HepG2 (cell line): ENCODE results near the gene OSBPL10. TPM values are rescaled to one million over a fixed set of nuclear protein-coding genes. Genes with fewer than 3 reads are reported as not detected.

ENCODE experiments used
- ATAC-seq: fragments of 200-7000 bp; cut with Tn5 transposase; 3 replicates; pipeline ENCODE4 v1.9.1; 2020; ENCODE audit warnings: mild to moderate bottlenecking, moderate library complexity
- BruUV-seq: library from RNA; stranded (reverse); fragments of 400-500 nt; replicated peaks from 2 replicates; lab custom pipeline; 2021; lab: Mats Ljungman, UMichigan
- CTCF ChIA-PET: fragments of 300-600 bp; formaldehyde crosslinking; extraction: SDS; loops from one replicate; lab custom pipeline; 2021; ENCODE audit warnings: low total read pairs, inconsistent platforms, low intra/inter-chr PET ratio; lab: Yijun Ruan, JAX
- POLR2A ChIA-PET: fragments of 350-600 bp; sonication (Branson Sonifier 250); formaldehyde crosslinking; loops from one replicate; lab custom pipeline; 2020; ENCODE audit warnings: antibody characterized with exemption, inconsistent platforms; lab: Yijun Ruan, JAX
- DNase-seq: peaks from one replicate; pipeline ENCODE4 v3.0.0-alpha.2; 2015; ENCODE audit warnings: low spot score
- FAIRE-seq: peaks from 3 replicates; lab custom pipeline; 2011; peaks lifted over from hg19 to GRCh38; lab: Jason Lieb, UNC
- H2AFZ ChIP-seq: one replicate; pipeline ENCODE4 v1.6.1; 2011; ENCODE audit warnings: low read length, inconsistent platforms
- H3K27ac ChIP-seq: fragments of 300-600 bp; 3 replicates; pipeline ENCODE4 v1.8.0; 2011; ENCODE audit warnings: mixed run types, mild to moderate bottlenecking, mixed read lengths, low read length, inconsistent platforms; ENCODE audit not compliant: insufficient read depth; ENCODE audit errors: extremely low read length
- H3K27me3 ChIP-seq, 2 experiments: fragments of 200-600 bp in 1 of 2; 2 replicates in 1 of 2; 3 replicates in 1 of 2; pipeline versions ENCODE4 v1.6.0 to v1.8.0; 2011; ENCODE audit warnings: low read length in 2 of 2, mild to moderate bottlenecking in 2 of 2, moderate library complexity in 2 of 2, inconsistent platforms in 1 of 2; ENCODE audit not compliant: insufficient read depth in 2 of 2, control insufficient read depth in 1 of 2
- H3K36me3 ChIP-seq, 2 experiments: fragments of 200-600 bp in 1 of 2; replicated peaks in 1 of 2; 2 replicates in 1 of 2; 3 replicates in 1 of 2; pipeline versions ENCODE4 v1.5.1 to v1.8.0; 2011; ENCODE audit warnings: low read length in 2 of 2, inconsistent platforms in 1 of 2; ENCODE audit not compliant: insufficient read depth in 2 of 2, control insufficient read depth in 1 of 2
- H3K4me1 ChIP-seq: 2 replicates; pipeline ENCODE4 v1.5.1; 2012; ENCODE audit warnings: low read length, inconsistent platforms; ENCODE audit not compliant: insufficient read depth
- H3K4me2 ChIP-seq: 2 replicates; pipeline ENCODE4 v1.6.0; 2011; ENCODE audit warnings: low read depth, low read length, inconsistent platforms
- H3K4me3 ChIP-seq, 3 experiments: fragments of 200-600 bp in 1 of 3; sonication (generic), shearing (Covaris generic) in 1 of 3; replicated peaks in 1 of 3; 2 replicates each; pipeline ENCODE4 v1.5.1; 2011 to 2016; ENCODE audit warnings: low read length in 3 of 3, inconsistent platforms in 2 of 3, low read depth in 2 of 3, mild to moderate bottlenecking in 2 of 3, control low read depth in 1 of 3, mixed read lengths in 1 of 3; ENCODE audit not compliant: insufficient read depth in 1 of 3
- H3K79me2 ChIP-seq: one replicate; pipeline ENCODE4 v1.6.1; 2011; ENCODE audit warnings: low read length, inconsistent platforms; ENCODE audit not compliant: insufficient read depth
- H3K9ac ChIP-seq: 2 replicates; pipeline ENCODE4 v1.6.0; 2011; ENCODE audit warnings: mild to moderate bottlenecking, low read depth, low read length, inconsistent platforms; ENCODE audit not compliant: insufficient read depth
- H3K9me3 ChIP-seq: 2 replicates; pipeline ENCODE4 v1.5.1; 2012; ENCODE audit warnings: mild to moderate bottlenecking, low read length
- H4K20me1 ChIP-seq: 2 replicates; pipeline ENCODE4 v1.6.0; 2011; ENCODE audit warnings: inconsistent platforms, mild to moderate bottlenecking, low read length, moderate library complexity; ENCODE audit not compliant: insufficient read depth
- CC2D1A ChIP-seq: sonication (generic); formaldehyde crosslinking; IDR thresholded peaks from 2 replicates; pipeline ENCODE4 v1.8.1; 2023; ENCODE audit warnings: mild to moderate bottlenecking, missing genetic modification reagents
- DZIP1 ChIP-seq: sonication (generic); formaldehyde crosslinking; IDR thresholded peaks from 2 replicates; pipeline ENCODE4 v1.5.0; 2020; ENCODE audit warnings: mild to moderate bottlenecking, missing genetic modification reagents
- MXD1 ChIP-seq: sonication (generic); formaldehyde crosslinking; IDR thresholded peaks from 2 replicates; pipeline ENCODE4 v1.4.0; 2020; ENCODE audit warnings: mild to moderate bottlenecking, missing genetic modification reagents
- SMAD1 ChIP-seq: sonication (generic); formaldehyde crosslinking; IDR thresholded peaks from 2 replicates; pipeline ENCODE4 v1.4.0; 2020; ENCODE audit warnings: missing genetic modification reagents, low read depth, mild to moderate bottlenecking, borderline replicate concordance
- SOX5 ChIP-seq: IDR thresholded peaks from 2 replicates; pipeline ENCODE4 v1.6.1; 2016; ENCODE audit warnings: borderline replicate concordance
- ZFP91 ChIP-seq: sonication (generic); formaldehyde crosslinking; IDR thresholded peaks from 2 replicates; pipeline ENCODE4 v1.9.0; 2022; ENCODE audit warnings: missing genetic modification reagents, mild to moderate bottlenecking, borderline replicate concordance
- ZNF407 ChIP-seq: sonication (generic); formaldehyde crosslinking; IDR thresholded peaks from one replicate; pipeline ENCODE4 v1.5.1; 2020; ENCODE audit warnings: mild to moderate bottlenecking, missing genetic modification reagents; ENCODE audit errors: not compliant biosample characterization
- WGBS: methylation state at CpG from one replicate; pipeline ENCODE4 v1.1.6; 2017; ENCODE audit warnings: low lambda C conversion rate; 5-methylcytosine and 5-hydroxymethylcytosine counted together
- in situ Hi-C: cut with HindIII; loops from 2 replicates; pipeline ENCODE4 v1.10.0; 2017; ENCODE audit warnings: low pct_unique_long_range_greater_than_20kb; ENCODE audit not compliant: extremely low pct_ligation_motif_present
- intact Hi-C: fragments of 100-400 bp; cut with micrococcal nuclease; formaldehyde crosslinking; loops from one replicate; pipeline ENCODE4 v1.10.0; 2022; ENCODE audit not compliant: unreplicated experiment
- polyA plus RNA-seq, 8 experiments: library from polyadenylated mRNA; depleted of rRNA in 3 of 8; stranded (reverse) in 7 of 8; unstranded in 1 of 8; fragments of >200 nt; fragmentation: Illumina TruSeq in 4 of 8; extraction: Trizol in 4 of 8; gene quantifications; 2 replicates each; pipeline versions ENCODE4 v1.2.1 to v1.2.3, GENCODE V29; 2011 to 2016; ENCODE audit warnings: low read depth in 4 of 8, missing spikeins in 1 of 8, mixed read lengths in 1 of 8; ENCODE audit not compliant: insufficient read depth in 1 of 8
- total RNA-seq, 5 experiments: library from RNA; depleted of rRNA; stranded (reverse); fragments of >200 nt; fragmentation: Illumina TruSeq; extraction: Trizol; gene quantifications; 2 replicates each; pipeline ENCODE4 v1.2.3, GENCODE V29; 2016; ENCODE audit warnings: low read depth in 1 of 5

OSBPL10 gene
- total and polyA plus RNA-seq, 2 of the 13 experiments (the other 11 are each of a cell fraction or from before 2014, with no cell fraction given), result 10.3 to 28.6 TPM

DNA sequence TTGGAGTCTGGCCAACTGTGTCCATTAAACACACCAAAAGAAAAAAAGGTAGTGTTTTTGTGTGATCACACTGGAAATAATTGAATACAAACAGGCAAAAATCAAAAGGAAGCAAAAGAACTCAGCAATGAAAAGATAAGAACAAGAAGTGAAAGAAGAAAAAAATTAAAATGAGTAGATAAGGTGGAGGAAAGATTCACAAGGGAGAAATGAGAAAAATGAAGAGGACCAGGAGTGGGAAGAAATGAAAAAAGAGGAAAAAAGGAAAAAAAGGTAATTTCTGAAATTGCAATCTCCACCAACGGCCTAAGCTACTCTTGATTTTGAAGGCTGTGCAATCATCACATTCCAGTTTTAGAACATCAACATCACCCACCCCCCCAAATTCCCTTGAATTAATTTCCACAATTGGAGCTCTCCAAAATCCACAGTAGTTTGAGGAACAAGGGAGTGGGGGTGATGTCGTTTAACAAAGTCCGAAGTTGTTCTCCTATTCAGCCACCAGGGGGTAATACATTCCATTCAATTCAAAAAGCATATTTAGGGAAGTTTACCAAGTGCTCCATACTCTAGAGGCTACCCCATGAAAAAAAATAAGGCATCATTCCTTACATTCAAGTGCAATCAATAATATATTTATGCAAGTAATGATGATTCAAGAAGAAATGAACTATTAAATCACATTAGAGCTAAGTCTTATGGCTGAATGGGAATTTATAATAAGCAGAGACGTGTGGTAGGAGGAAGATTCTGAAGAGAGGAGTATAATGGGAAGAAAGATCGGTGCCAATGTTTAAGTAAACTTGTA, 37.9 kb upstream of the OSBPL10 start:
- 20% methylated on average over 5 of the region's 5 CpGs for WGBS
- H3K9me3 ChIP-seq, result no peaks in the 10 kb centered on the region
- H3K9ac ChIP-seq, result no peak overlapping the region
- H3K79me2 ChIP-seq, result no peaks in the 10 kb centered on the region
- no peak overlapping the region for H3K27ac ChIP-seq
- H3K36me3 ChIP-seq, result no peaks in the 10 kb centered on the region
- ChIA-PET CTCF (interaction anchor here (2.5 kb wide), 1 partner anchor 125 kb away, joined by 28 read pairs; no protein-coding TSS in a partner anchor), POLR2A (interaction anchor here (1.0 kb wide), 1 partner anchor 87 kb away, joined by 3 read pairs; no protein-coding TSS in a partner anchor)
- H4K20me1 ChIP-seq, result no peaks in the 10 kb centered on the region
- peak; percentile 52 for DNase-seq
- peak; percentile 85 for ATAC-seq
- peaks cover 19% of the 10 kb centered on the region for H3K4me1 ChIP-seq
- H3K27me3 ChIP-seq, result no peaks in the 10 kb centered on the region
- FAIRE-seq, result peak; percentile 60
- H2AFZ ChIP-seq, result no peak overlapping the region
- H3K4me3 ChIP-seq, result no peak overlapping the region; a peak in 1 of 6 replicates
- BruUV-seq, result no TSS peak
- in situ Hi-C loops, result loop anchor here (5.0 kb wide), 1 partner anchor 123 kb away; no protein-coding TSS in a partner anchor
- intact Hi-C loops, result loop anchor here (1.0 kb wide), 2 partner anchors 125 to 135 kb away; no protein-coding TSS in a partner anchor
- H3K4me2 ChIP-seq, result peak overlapping the region; percentile 11; the same call in 1 of the 2 replicates
- TF ChIP-seq CC2D1A (CRISPR knock-in tag), result no peak
- TF ChIP-seq DZIP1 (CRISPR knock-in tag), result no peak
- TF ChIP-seq SMAD1, result no peak
- TF ChIP-seq ZFP91 (CRISPR knock-in tag), result no peak
- TF ChIP-seq SOX5 (CRISPR knock-in tag), result no peak
- no peak for TF ChIP-seq ZNF407 (CRISPR knock-in tag)
- TF ChIP-seq MXD1 (CRISPR knock-in tag), result no peak
